ENCODE data around the gene WWTR1.

- no peak for TF ChIP-seq POLR2AphosphoS5 (IDR thresholded peaks at IDR 0.05; ENCODE audit: low read depth)
- no peak for TF ChIP-seq CTCF (IDR thresholded peaks at IDR 0.05; ENCODE audit: insufficient read depth, low read length)
- TF ChIP-seq REST (IDR thresholded peaks at IDR 0.05; ENCODE audit: insufficient replicate concordance, low read depth) = no peak
- TF ChIP-seq SPI1 (IDR thresholded peaks at IDR 0.05; ENCODE audit: borderline replicate concordance, low read depth) = no peak
- TF ChIP-seq GABPA (IDR thresholded peaks at IDR 0.05; ENCODE audit: low read depth) = no peak
Observed at GRCh38 chr3:149634573-149634972, 23.3 kb downstream of the WWTR1 start.

Measured in HL-60 (cell line).